Keratinocyte (primary cell): Measurements from ENCODE around the gene TEX28.

Experiments
- EZH2 ChIP-seq: IDR thresholded peaks from one replicate; pipeline ENCODE4 v1.6.1; 2012; ENCODE audit warnings: inconsistent platforms, mild to moderate bottlenecking, low read length, moderate library complexity
- TF ChIP-seq, protein P1 (sequence below), 3 experiments: IDR thresholded peaks in 1 of 3; conservative IDR thresholded peaks in 1 of 3; optimal IDR thresholded peaks in 1 of 3; 2 replicates in 2 of 3; 3 replicates in 1 of 3; pipeline versions ENCODE3 to v1.5.1; 2011; ENCODE audit warnings: low read length in 3 of 3, mild to moderate bottlenecking in 3 of 3, moderate library complexity in 2 of 3, control low read depth in 1 of 3, inconsistent platforms in 1 of 3; ENCODE audit not compliant: insufficient read depth in 2 of 3; ENCODE audit errors: extremely low read depth in 1 of 3

DNA sequence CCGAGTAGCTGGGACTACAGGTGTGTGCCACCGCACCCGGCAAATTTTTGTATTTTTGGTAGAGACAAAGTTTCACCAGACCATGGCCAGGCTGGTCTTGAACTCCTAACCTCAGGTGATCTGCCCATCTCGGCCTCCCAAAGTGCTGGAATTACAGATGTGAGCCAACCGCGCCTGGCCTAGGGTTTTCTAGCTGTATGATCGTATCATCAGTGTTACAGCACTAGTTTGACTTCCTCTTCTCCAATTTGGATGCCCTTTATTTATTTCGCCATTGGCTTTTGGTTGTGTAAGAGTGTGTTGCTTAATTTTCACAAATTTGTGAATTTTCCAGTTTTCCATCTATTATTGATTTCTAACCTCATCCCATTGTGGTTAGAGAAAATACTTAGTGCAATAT lies 5.9 kb upstream of the TEX28 start:
- TF ChIP-seq, protein P1, sequence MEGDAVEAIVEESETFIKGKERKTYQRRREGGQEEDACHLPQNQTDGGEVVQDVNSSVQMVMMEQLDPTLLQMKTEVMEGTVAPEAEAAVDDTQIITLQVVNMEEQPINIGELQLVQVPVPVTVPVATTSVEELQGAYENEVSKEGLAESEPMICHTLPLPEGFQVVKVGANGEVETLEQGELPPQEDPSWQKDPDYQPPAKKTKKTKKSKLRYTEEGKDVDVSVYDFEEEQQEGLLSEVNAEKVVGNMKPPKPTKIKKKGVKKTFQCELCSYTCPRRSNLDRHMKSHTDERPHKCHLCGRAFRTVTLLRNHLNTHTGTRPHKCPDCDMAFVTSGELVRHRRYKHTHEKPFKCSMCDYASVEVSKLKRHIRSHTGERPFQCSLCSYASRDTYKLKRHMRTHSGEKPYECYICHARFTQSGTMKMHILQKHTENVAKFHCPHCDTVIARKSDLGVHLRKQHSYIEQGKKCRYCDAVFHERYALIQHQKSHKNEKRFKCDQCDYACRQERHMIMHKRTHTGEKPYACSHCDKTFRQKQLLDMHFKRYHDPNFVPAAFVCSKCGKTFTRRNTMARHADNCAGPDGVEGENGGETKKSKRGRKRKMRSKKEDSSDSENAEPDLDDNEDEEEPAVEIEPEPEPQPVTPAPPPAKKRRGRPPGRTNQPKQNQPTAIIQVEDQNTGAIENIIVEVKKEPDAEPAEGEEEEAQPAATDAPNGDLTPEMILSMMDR (optimal IDR thresholded peaks at IDR 0.05 in 1 of 3, IDR thresholded peaks at IDR 0.05 in 1 of 3, conservative IDR thresholded peaks at IDR 0.05 in 1 of 3; ENCODE audit: extremely low read depth in 1 of 3, insufficient read depth in 2 of 3, low read length in 3 of 3) = no peak
- no peak for TF ChIP-seq EZH2
